DOHH2 (cell line): ENCODE measurements around the gene MDFIC.

Experiments
- CTCF ChIP-seq: fragments of 200-600 bp; sonication (generic); IDR thresholded peaks from one replicate; pipeline ENCODE4 v1.5.1; 2014; ENCODE audit warnings: antibody characterized with exemption, mild to moderate bottlenecking, low read depth, low read length; ENCODE audit not compliant: poor library complexity, severe bottlenecking
- EZH2phosphoT487 ChIP-seq: fragments of 200-600 bp; sonication (generic); IDR thresholded peaks from 2 replicates; pipeline ENCODE4 v1.6.1; 2017; ENCODE audit warnings: borderline replicate concordance, mild to moderate bottlenecking, antibody characterized with exemption, low read length, moderate library complexity, mixed read lengths

DNA sequence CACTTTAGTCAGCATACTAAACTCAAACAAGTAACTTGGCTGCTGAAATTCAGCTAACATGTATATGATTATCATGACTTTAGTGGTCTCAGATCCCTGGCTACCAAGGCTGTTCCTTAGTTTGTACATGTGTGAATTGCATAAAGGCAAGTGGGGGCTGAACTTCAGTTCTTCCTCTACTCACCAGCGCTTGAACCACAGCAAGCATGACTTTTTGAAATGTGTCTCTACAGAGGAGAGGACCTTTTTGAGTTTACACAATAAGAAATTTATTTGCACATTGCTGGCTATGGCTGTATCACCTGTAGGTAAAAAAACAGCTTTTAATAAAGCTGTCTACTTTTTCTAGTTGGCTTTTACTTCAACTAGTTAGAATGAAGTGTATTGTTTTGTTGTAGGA lies 48.8 kb downstream of the MDFIC start:
- TF ChIP-seq CTCF (no peak), EZH2phosphoT487 (no peak)
